Astrocyte (in vitro differentiated cells and primary cell): ENCODE data around the gene HLA-DMB. TPM values are rescaled to one million over a fixed set of nuclear protein-coding genes. Genes with fewer than 3 reads are reported as not detected.

Experiments used
- DNase-seq: peaks from one replicate; pipeline ENCODE4 v3.0.0-alpha.2; 2010; ENCODE audit warnings: low read depth
- FAIRE-seq: peaks from 2 replicates; lab custom pipeline; 2011; peaks lifted over from hg19 to GRCh38; lab: Jason Lieb, UNC
- H2AFZ ChIP-seq: 2 replicates; pipeline ENCODE4 v1.6.0; 2012; ENCODE audit warnings: low read depth, low read length, inconsistent platforms
- H3K27ac ChIP-seq: 2 replicates; pipeline ENCODE4 v1.5.1; 2011; ENCODE audit warnings: low read depth, low read length, inconsistent platforms
- H3K27me3 ChIP-seq: 2 replicates; pipeline ENCODE4 v1.6.0; 2011; ENCODE audit warnings: low read length, inconsistent platforms; ENCODE audit not compliant: insufficient read depth
- H3K36me3 ChIP-seq: 2 replicates; pipeline ENCODE4 v1.5.1; 2011; ENCODE audit warnings: low read length, inconsistent platforms; ENCODE audit not compliant: insufficient read depth
- H3K4me1 ChIP-seq: 2 replicates; pipeline ENCODE4 v1.5.1; 2011; ENCODE audit warnings: low read length, inconsistent platforms; ENCODE audit not compliant: insufficient read depth
- H3K4me2 ChIP-seq: 2 replicates; pipeline ENCODE4 v1.6.0; 2012; ENCODE audit warnings: low read length, inconsistent platforms
- H3K4me3 ChIP-seq: 2 replicates; pipeline ENCODE4 v1.5.1; 2011; ENCODE audit warnings: low read depth, mild to moderate bottlenecking, low read length, inconsistent platforms; ENCODE audit not compliant: insufficient read depth
- H3K79me2 ChIP-seq: 2 replicates; pipeline ENCODE4 v1.6.0; 2012; ENCODE audit warnings: mild to moderate bottlenecking, low read length, inconsistent platforms; ENCODE audit not compliant: insufficient read depth
- H3K9ac ChIP-seq: 2 replicates; pipeline ENCODE4 v1.6.0; 2012; ENCODE audit warnings: mild to moderate bottlenecking, low read length, inconsistent platforms
- H3K9me3 ChIP-seq: 2 replicates; pipeline ENCODE4 v1.5.1; 2012; ENCODE audit warnings: low read depth, mild to moderate bottlenecking, low read length, inconsistent platforms; ENCODE audit not compliant: insufficient read depth
- H4K20me1 ChIP-seq: 2 replicates; pipeline ENCODE4 v1.6.0; 2012; ENCODE audit warnings: low read length, inconsistent platforms; ENCODE audit not compliant: insufficient read depth
- H3K27ac Mint-ChIP-seq: one replicate; pipeline ENCODE4 v1.8.0; 2021; ENCODE audit warnings: mild to moderate bottlenecking, mixed read lengths; ENCODE audit not compliant: unreplicated experiment
- H3K27me3 Mint-ChIP-seq: one replicate; pipeline ENCODE4 v1.8.0; 2021; ENCODE audit warnings: low read depth, mixed read lengths; ENCODE audit not compliant: unreplicated experiment
- H3K36me3 Mint-ChIP-seq: one replicate; pipeline ENCODE4 v1.8.0; 2021; ENCODE audit warnings: low read depth, mixed read lengths; ENCODE audit not compliant: unreplicated experiment
- H3K4me1 Mint-ChIP-seq: one replicate; pipeline ENCODE4 v1.8.0; 2021; ENCODE audit warnings: low read depth, mixed read lengths; ENCODE audit not compliant: unreplicated experiment
- H3K4me3 Mint-ChIP-seq: one replicate; pipeline ENCODE4 v1.8.0; 2021; ENCODE audit warnings: mild to moderate bottlenecking, moderate library complexity, mixed read lengths; ENCODE audit not compliant: unreplicated experiment
- H3K9me3 Mint-ChIP-seq: one replicate; pipeline ENCODE4 v1.8.0; 2021; ENCODE audit warnings: mild to moderate bottlenecking, mixed read lengths; ENCODE audit not compliant: unreplicated experiment
- CTCF ChIP-seq: IDR thresholded peaks from 2 replicates; pipeline ENCODE4 v1.5.1; 2011; ENCODE audit warnings: low read depth, mild to moderate bottlenecking, inconsistent platforms, low read length, moderate library complexity; ENCODE audit not compliant: insufficient read depth
- EZH2 ChIP-seq: IDR thresholded peaks from 2 replicates; pipeline ENCODE4 v1.6.1; 2012; ENCODE audit warnings: mild to moderate bottlenecking, low read length, inconsistent platforms; ENCODE audit not compliant: insufficient read depth
- total RNA-seq: library from RNA; stranded (reverse); gene quantifications from 2 replicates; pipeline ENCODE4 v1.2.1, GENCODE V29; 2021

Gene HLA-DMB
- total RNA-seq, 1 donor from 2014 or later, result 0.11 TPM

GRCh38 chr6:32931211-32931610 lies 9.6 kb downstream of the HLA-DMB start:
- DNase-seq (no peak), FAIRE-seq (no peak)
- no peaks in the 10 kb centered on the region for H3K9me3 ChIP-seq
- H3K27me3 ChIP-seq, result peaks cover 50% of the 10 kb centered on the region
- no peak overlapping the region for H3K4me2 ChIP-seq
- no peaks in the 10 kb centered on the region for H3K79me2 ChIP-seq
- H3K27ac ChIP-seq, result no peak overlapping the region
- no peak overlapping the region for H2AFZ ChIP-seq
- no peaks in the 10 kb centered on the region for H3K4me1 Mint-ChIP-seq
- H3K4me3 Mint-ChIP-seq, result no peak overlapping the region
- no peak overlapping the region for H3K4me3 ChIP-seq
- H3K27ac Mint-ChIP-seq, result no peak overlapping the region
- TF ChIP-seq EZH2, result no peak
- no peak for TF ChIP-seq CTCF
- H3K9me3 Mint-ChIP-seq, result no peaks in the 10 kb centered on the region
- H3K9ac ChIP-seq, result no peak overlapping the region
- H3K36me3 Mint-ChIP-seq, result no peaks in the 10 kb centered on the region
- no peaks in the 10 kb centered on the region for H4K20me1 ChIP-seq
- peaks cover 21% of the 10 kb centered on the region for H3K27me3 Mint-ChIP-seq
- H3K4me1 ChIP-seq, result no peaks in the 10 kb centered on the region
- no peaks in the 10 kb centered on the region for H3K36me3 ChIP-seq

DNA sequence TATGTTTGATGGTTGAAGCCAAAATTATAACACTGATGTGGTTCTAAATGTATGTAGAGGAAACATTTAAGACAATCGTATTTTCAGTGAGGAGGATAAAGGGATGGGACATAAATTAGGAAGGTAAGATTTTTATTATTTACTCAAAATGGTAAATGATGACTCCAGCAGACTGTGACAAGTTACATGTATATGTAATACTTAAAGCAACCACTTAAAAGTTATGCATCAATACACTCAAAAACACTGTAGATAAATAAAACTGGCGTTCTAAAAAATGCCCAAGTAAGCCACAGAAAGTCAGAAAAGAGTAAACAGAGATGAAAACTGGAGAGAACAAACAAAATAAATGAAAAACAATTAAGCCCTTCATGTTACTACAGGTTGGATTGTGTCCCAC lies 18.7 kb downstream of the HLA-DMB start:
- TF ChIP-seq CTCF (no peak), EZH2 (no peak)
- no peak for FAIRE-seq
- no peaks in the 10 kb centered on the region for H3K36me3 Mint-ChIP-seq

DNA sequence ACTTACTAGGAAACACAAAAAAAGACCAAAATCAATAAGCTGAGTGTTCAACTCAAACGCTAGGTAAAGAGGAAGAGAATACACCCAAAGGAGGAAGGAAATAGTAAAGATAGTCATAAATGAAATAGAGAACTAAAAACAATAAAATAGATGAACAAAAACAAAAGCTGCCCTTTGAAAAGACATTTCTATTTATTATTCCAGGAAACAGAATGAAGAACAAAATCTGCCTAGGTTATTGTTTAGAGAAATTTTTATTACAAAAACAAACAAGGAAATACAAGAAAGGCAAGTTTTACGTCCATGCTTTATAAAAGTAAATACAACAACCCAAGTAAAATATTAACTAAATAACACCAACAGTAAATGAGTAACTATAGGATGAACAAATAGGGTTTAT lies 20.1 kb downstream of the HLA-DMB start:
- no peaks in the 10 kb centered on the region for H3K4me1 Mint-ChIP-seq
- DNase-seq (no peak), FAIRE-seq (no peak)
- TF ChIP-seq CTCF (no peak), EZH2 (no peak)
- Histone ChIP-seq H4K20me1 (no peaks in the 10 kb centered on the region), H3K79me2 (no peaks in the 10 kb centered on the region), H3K36me3 (no peaks in the 10 kb centered on the region), H3K4me2 (no peak overlapping the region), H3K4me3 (no peak overlapping the region), H3K27ac (no peak overlapping the region), H2AFZ (no peak overlapping the region), H3K4me1 (no peaks in the 10 kb centered on the region), H3K27me3 (peaks cover 9% of the 10 kb centered on the region), H3K9ac (no peak overlapping the region), H3K9me3 (no peaks in the 10 kb centered on the region)
- H3K9me3 Mint-ChIP-seq, result no peaks in the 10 kb centered on the region
- H3K36me3 Mint-ChIP-seq, result no peaks in the 10 kb centered on the region
- H3K27ac Mint-ChIP-seq, result no peak overlapping the region
- no peak overlapping the region for H3K4me3 Mint-ChIP-seq
- H3K27me3 Mint-ChIP-seq, result peaks cover 10% of the 10 kb centered on the region

More for the DNA sequence above, 18.7 kb downstream of the HLA-DMB start:
- Histone ChIP-seq H3K4me1 (no peaks in the 10 kb centered on the region), H3K9me3 (no peaks in the 10 kb centered on the region), H2AFZ (no peak overlapping the region), H3K36me3 (no peaks in the 10 kb centered on the region), H3K9ac (no peak overlapping the region), H3K27ac (no peak overlapping the region), H4K20me1 (no peaks in the 10 kb centered on the region), H3K4me3 (no peak overlapping the region), H3K27me3 (peaks cover 9% of the 10 kb centered on the region), H3K4me2 (no peak overlapping the region), H3K79me2 (no peaks in the 10 kb centered on the region)
- no peak overlapping the region for H3K27ac Mint-ChIP-seq
- no peaks in the 10 kb centered on the region for H3K9me3 Mint-ChIP-seq
- H3K27me3 Mint-ChIP-seq, result peaks cover 10% of the 10 kb centered on the region
- no peak for DNase-seq
- no peak overlapping the region for H3K4me3 Mint-ChIP-seq
- H3K4me1 Mint-ChIP-seq, result no peaks in the 10 kb centered on the region
